Progenitor cell of endocrine pancreas (in vitro differentiated cells): ENCODE measurements around the gene FMN1. TPM values are rescaled to one million over a fixed set of nuclear protein-coding genes. Genes with fewer than 3 reads are reported as not detected.

Experiments
- DNase-seq: peaks from one replicate; pipeline ENCODE4 v3.0.0; 2021; ENCODE audit warnings: low spot score; ENCODE audit not compliant: unreplicated experiment
- H3K27ac Mint-ChIP-seq: 2 replicates; pipeline ENCODE4 v1.8.0; 2021; ENCODE audit warnings: mild to moderate bottlenecking, moderate library complexity, mixed read lengths
- H3K27me3 Mint-ChIP-seq: 2 replicates; pipeline ENCODE4 v1.8.0; 2021; ENCODE audit warnings: mixed read lengths
- H3K36me3 Mint-ChIP-seq: 2 replicates; pipeline ENCODE4 v1.8.0; 2022; ENCODE audit warnings: mixed read lengths; ENCODE audit not compliant: insufficient read depth
- H3K4me1 Mint-ChIP-seq: 2 replicates; pipeline ENCODE4 v1.8.0; 2021; ENCODE audit warnings: low read depth, mixed read lengths
- H3K4me3 Mint-ChIP-seq: 2 replicates; pipeline ENCODE4 v1.8.0; 2021; ENCODE audit warnings: low read depth, mild to moderate bottlenecking, moderate library complexity, mixed read lengths
- H3K9me3 Mint-ChIP-seq: 2 replicates; pipeline ENCODE4 v1.8.0; 2021; ENCODE audit warnings: low read depth, mixed read lengths
- total RNA-seq: library from RNA; stranded (reverse); gene quantifications from 2 replicates; pipeline ENCODE4 v1.2.1, GENCODE V29; 2021
- TF ChIP-seq, protein P1 (sequence below): fragments of 200-600 bp; sonication (generic); IDR thresholded peaks from one replicate; pipeline ENCODE4 v1.5.0; 2021; ENCODE audit warnings: antibody characterized with exemption, mild to moderate bottlenecking; ENCODE audit not compliant: unreplicated experiment

Gene FMN1
- total RNA-seq, 1 donor from 2014 or later = 0.41 TPM

DNA sequence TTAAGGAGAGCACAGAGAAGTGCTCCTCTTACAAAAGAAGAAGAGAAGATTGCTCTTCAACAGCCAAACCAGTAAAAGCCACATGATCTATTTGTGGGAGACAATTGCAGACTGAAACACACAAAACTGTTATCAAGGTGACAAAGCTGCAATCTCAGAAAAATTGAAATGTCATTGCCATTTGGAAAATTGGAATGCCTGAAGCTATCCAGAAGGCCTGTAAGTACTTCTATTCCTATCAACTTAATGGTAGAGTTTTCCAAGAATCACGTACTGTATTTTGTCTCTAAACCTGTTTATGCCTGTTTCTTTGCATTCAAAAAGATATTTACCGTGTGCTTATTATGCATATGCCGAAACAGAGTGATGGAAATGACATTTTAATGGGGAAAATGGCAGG lies 272.0 kb downstream of the FMN1 start:
- Mint-ChIP-seq H3K4me3 (no peak overlapping the region), H3K4me1 (peaks cover 2% of the 10 kb centered on the region), H3K27ac (no peak overlapping the region), H3K27me3 (peaks cover 3% of the 10 kb centered on the region), H3K9me3 (no peaks in the 10 kb centered on the region), H3K36me3 (no peaks in the 10 kb centered on the region)
- no peak for DNase-seq
- TF ChIP-seq, protein P1, sequence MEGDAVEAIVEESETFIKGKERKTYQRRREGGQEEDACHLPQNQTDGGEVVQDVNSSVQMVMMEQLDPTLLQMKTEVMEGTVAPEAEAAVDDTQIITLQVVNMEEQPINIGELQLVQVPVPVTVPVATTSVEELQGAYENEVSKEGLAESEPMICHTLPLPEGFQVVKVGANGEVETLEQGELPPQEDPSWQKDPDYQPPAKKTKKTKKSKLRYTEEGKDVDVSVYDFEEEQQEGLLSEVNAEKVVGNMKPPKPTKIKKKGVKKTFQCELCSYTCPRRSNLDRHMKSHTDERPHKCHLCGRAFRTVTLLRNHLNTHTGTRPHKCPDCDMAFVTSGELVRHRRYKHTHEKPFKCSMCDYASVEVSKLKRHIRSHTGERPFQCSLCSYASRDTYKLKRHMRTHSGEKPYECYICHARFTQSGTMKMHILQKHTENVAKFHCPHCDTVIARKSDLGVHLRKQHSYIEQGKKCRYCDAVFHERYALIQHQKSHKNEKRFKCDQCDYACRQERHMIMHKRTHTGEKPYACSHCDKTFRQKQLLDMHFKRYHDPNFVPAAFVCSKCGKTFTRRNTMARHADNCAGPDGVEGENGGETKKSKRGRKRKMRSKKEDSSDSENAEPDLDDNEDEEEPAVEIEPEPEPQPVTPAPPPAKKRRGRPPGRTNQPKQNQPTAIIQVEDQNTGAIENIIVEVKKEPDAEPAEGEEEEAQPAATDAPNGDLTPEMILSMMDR = no peak

DNA sequence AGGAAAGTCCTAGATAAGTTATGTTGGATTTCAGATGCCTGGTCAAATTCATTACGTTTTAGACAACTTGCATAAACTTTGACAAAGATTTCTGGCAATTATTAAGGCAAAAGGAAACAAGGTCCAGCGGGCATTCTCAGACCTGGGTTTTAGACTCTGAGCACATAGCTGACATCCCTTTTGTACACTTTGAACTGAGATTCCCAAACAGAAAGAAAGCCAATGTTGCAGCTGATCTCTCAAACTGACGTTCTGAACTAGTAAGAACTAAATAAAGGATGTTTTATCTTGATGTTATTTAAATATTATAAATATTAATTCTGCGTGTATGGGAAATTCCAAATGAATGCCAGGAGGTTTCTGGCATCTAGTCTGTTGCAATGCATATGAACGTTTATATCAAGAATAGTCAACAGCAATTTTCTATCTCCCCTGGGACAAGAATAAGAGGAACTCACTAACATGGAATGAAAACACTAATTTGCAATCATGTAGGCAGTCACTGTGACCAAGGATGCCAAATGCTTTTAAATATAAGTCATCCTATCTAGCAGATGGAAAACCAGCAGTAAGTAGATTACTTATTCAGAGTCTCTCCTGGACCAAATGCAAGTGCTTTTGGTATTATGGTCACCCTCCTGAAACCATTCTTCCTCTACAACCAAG lies 274.6 kb downstream of the FMN1 start:
- TF ChIP-seq, protein P1 = no peak
- H3K9me3 Mint-ChIP-seq = no peaks in the 10 kb centered on the region
- H3K27ac Mint-ChIP-seq = no peak overlapping the region
- no peak for DNase-seq
- H3K4me1 Mint-ChIP-seq = peaks cover 2% of the 10 kb centered on the region
- peaks cover 7% of the 10 kb centered on the region for H3K27me3 Mint-ChIP-seq
- no peaks in the 10 kb centered on the region for H3K36me3 Mint-ChIP-seq
- H3K4me3 Mint-ChIP-seq = no peak overlapping the region

GRCh38 chr15:32918547-32918946 lies 276.0 kb downstream of the FMN1 start:
- Mint-ChIP-seq H3K4me3 (no peak overlapping the region), H3K9me3 (no peaks in the 10 kb centered on the region), H3K4me1 (peaks cover 2% of the 10 kb centered on the region), H3K36me3 (no peaks in the 10 kb centered on the region), H3K27me3 (peaks cover 7% of the 10 kb centered on the region), H3K27ac (no peak overlapping the region)
- TF ChIP-seq, protein P1 = no peak
- no peak for DNase-seq

GRCh38 chr15:32910839-32911238 lies 283.7 kb downstream of the FMN1 start:
- Mint-ChIP-seq H3K4me3 (no peak overlapping the region), H3K27ac (no peak overlapping the region), H3K27me3 (peaks cover 10% of the 10 kb centered on the region), H3K9me3 (no peaks in the 10 kb centered on the region), H3K36me3 (no peaks in the 10 kb centered on the region), H3K4me1 (peaks cover 11% of the 10 kb centered on the region)
- TF ChIP-seq, protein P1 = no peak
- no peak for DNase-seq

DNA sequence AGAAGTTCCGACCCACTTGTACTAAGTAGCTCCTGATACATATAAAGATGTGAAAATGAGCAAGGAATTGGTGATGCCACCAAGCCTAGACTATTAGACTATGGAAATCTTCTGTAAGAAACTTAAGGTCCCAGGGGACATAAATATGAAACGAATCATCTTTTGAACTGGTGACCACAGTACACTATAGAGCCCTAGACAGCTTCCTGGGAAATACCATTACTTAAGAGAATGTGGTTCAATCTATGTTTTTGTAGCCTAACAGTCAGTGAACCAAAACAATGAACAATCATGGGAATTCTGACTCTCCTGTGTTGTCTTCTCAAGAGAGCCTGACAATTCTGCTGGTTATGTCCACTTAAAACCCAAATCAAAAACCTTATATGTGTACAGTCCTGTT lies 285.1 kb downstream of the FMN1 start:
- TF ChIP-seq, protein P1 = no peak
- no peaks in the 10 kb centered on the region for H3K9me3 Mint-ChIP-seq
- peaks cover 6% of the 10 kb centered on the region for H3K27me3 Mint-ChIP-seq

More for the DNA sequence above, 285.1 kb downstream of the FMN1 start:
- Mint-ChIP-seq H3K36me3 (no peaks in the 10 kb centered on the region), H3K4me3 (no peak overlapping the region), H3K27ac (no peak overlapping the region), H3K4me1 (peaks cover 11% of the 10 kb centered on the region)
- no peak for DNase-seq
